ENCODE measurements around the gene KLK10.
"Not testable (repeated sequence)": the region's sequence is repeated elsewhere in the genome, so short reads cannot be mapped to it uniquely, and the experiment has no call there.

KLK10 gene

GRCh38 chr19:51001515-51001914, 18.0 kb downstream of the KLK10 start, which contains the start of gene KLK8:
KLK8 (minus strand) TSS chr19:51001604; CDS start chr19:51001167, 437 bp downstream.
- Histone ChIP-seq H3K36me3 (ENCODE audit: insufficient read depth, low read length) (no peaks in the 10 kb centered on the region), H3K79me2 (ENCODE audit: control insufficient read depth, insufficient read depth, low read length, unreplicated experiment) (no peaks in the 10 kb centered on the region), H3K27ac (ENCODE audit: low read depth, low read length) (no peak within 1 kb of the TSS), H2AFZ (ENCODE audit: low read length, unreplicated experiment) (no peak within 1 kb of the TSS), H3K4me1 (ENCODE audit: control insufficient read depth, insufficient read depth, low read length, unreplicated experiment) (no peaks in the 10 kb centered on the region), H3K27me3 (ENCODE audit: insufficient read depth, low read length) (peaks cover 29% of the 10 kb centered on the region), H3K4me3 (ENCODE audit: low read depth, low read length) (no peak within 1 kb of the TSS)

- no peak overlapping the region for H2AFZ ChIP-seq (ENCODE audit: low read length, unreplicated experiment)
- no peaks in the 10 kb centered on the region for H3K4me1 ChIP-seq (ENCODE audit: control insufficient read depth, insufficient read depth, low read length, unreplicated experiment)
- no peaks in the 10 kb centered on the region for H3K36me3 ChIP-seq (ENCODE audit: insufficient read depth, low read length)
- H3K4me3 ChIP-seq (ENCODE audit: low read depth, low read length) = no peak overlapping the region
- peaks cover 24% of the 10 kb centered on the region for H3K27me3 ChIP-seq (ENCODE audit: insufficient read depth, low read length)
- H3K79me2 ChIP-seq (ENCODE audit: control insufficient read depth, insufficient read depth, low read length, unreplicated experiment) = no peaks in the 10 kb centered on the region
- H3K27ac ChIP-seq (ENCODE audit: low read depth, low read length) = no peak overlapping the region
Measured at GRCh38 chr19:51000981-51001380, 18.5 kb downstream of the KLK10 start.

- Histone ChIP-seq H3K4me1 (ENCODE audit: control insufficient read depth, insufficient read depth, low read length, unreplicated experiment) (no peaks in the 10 kb centered on the region), H3K4me3 (ENCODE audit: low read depth, low read length) (no peak overlapping the region), H2AFZ (ENCODE audit: low read length, unreplicated experiment) (no peak overlapping the region), H3K27me3 (ENCODE audit: insufficient read depth, low read length) (peaks cover 23% of the 10 kb centered on the region), H3K79me2 (ENCODE audit: control insufficient read depth, insufficient read depth, low read length, unreplicated experiment) (no peaks in the 10 kb centered on the region), H3K27ac (ENCODE audit: low read depth, low read length) (no peak overlapping the region), H3K36me3 (ENCODE audit: insufficient read depth, low read length) (no peaks in the 10 kb centered on the region)
Measured at GRCh38 chr19:51000426-51000825, 19.1 kb downstream of the KLK10 start.

- H3K36me3 ChIP-seq (ENCODE audit: insufficient read depth, low read length) = no peaks in the 10 kb centered on the region
- H3K27me3 ChIP-seq (ENCODE audit: insufficient read depth, low read length) = peaks cover 16% of the 10 kb centered on the region
Measured at GRCh38 chr19:50998686-50999085, 20.8 kb downstream of the KLK10 start.

GRCh38 chr19:50998061-50998460, 21.4 kb downstream of the KLK10 start:
- peaks cover 16% of the 10 kb centered on the region for H3K27me3 ChIP-seq (ENCODE audit: insufficient read depth, low read length)
- H3K27ac ChIP-seq (ENCODE audit: low read depth, low read length) = no peak overlapping the region
- no peak overlapping the region for H2AFZ ChIP-seq (ENCODE audit: low read length, unreplicated experiment)
- no peak overlapping the region for H3K4me3 ChIP-seq (ENCODE audit: low read depth, low read length)
- no peaks in the 10 kb centered on the region for H3K4me1 ChIP-seq (ENCODE audit: control insufficient read depth, insufficient read depth, low read length, unreplicated experiment)
- no peaks in the 10 kb centered on the region for H3K79me2 ChIP-seq (ENCODE audit: control insufficient read depth, insufficient read depth, low read length, unreplicated experiment)
- no peaks in the 10 kb centered on the region for H3K36me3 ChIP-seq (ENCODE audit: insufficient read depth, low read length)

More at GRCh38 chr19:50998686-50999085, 20.8 kb downstream of the KLK10 start:
- Histone ChIP-seq H3K79me2 (ENCODE audit: control insufficient read depth, insufficient read depth, low read length, unreplicated experiment) (no peaks in the 10 kb centered on the region), H3K4me1 (ENCODE audit: control insufficient read depth, insufficient read depth, low read length, unreplicated experiment) (no peaks in the 10 kb centered on the region), H3K27ac (ENCODE audit: low read depth, low read length) (no peak overlapping the region), H3K4me3 (ENCODE audit: low read depth, low read length) (no peak overlapping the region), H2AFZ (ENCODE audit: low read length, unreplicated experiment) (no peak overlapping the region)

- no peak overlapping the region for H2AFZ ChIP-seq (ENCODE audit: low read length, unreplicated experiment)
- H3K27me3 ChIP-seq (ENCODE audit: insufficient read depth, low read length) = peaks cover 24% of the 10 kb centered on the region
- H3K36me3 ChIP-seq (ENCODE audit: insufficient read depth, low read length) = no peaks in the 10 kb centered on the region
- H3K4me1 ChIP-seq (ENCODE audit: control insufficient read depth, insufficient read depth, low read length, unreplicated experiment) = no peaks in the 10 kb centered on the region
- H3K79me2 ChIP-seq (ENCODE audit: control insufficient read depth, insufficient read depth, low read length, unreplicated experiment) = no peaks in the 10 kb centered on the region
- no peak overlapping the region for H3K4me3 ChIP-seq (ENCODE audit: low read depth, low read length)
- H3K27ac ChIP-seq (ENCODE audit: low read depth, low read length) = no peak overlapping the region
Measured at GRCh38 chr19:50994129-50994528, 25.4 kb downstream of the KLK10 start.

GRCh38 chr19:50992666-50993035, 26.9 kb downstream of the KLK10 start:
- no peak overlapping the region for H3K27ac ChIP-seq (ENCODE audit: low read depth, low read length)
- no peak overlapping the region for H3K4me3 ChIP-seq (ENCODE audit: low read depth, low read length)
- no peaks in the 10 kb centered on the region for H3K4me1 ChIP-seq (ENCODE audit: control insufficient read depth, insufficient read depth, low read length, unreplicated experiment)
- H3K36me3 ChIP-seq (ENCODE audit: insufficient read depth, low read length) = no peaks in the 10 kb centered on the region
- no peak overlapping the region for H2AFZ ChIP-seq (ENCODE audit: low read length, unreplicated experiment)
- peaks cover 25% of the 10 kb centered on the region for H3K27me3 ChIP-seq (ENCODE audit: insufficient read depth, low read length)
- H3K79me2 ChIP-seq (ENCODE audit: control insufficient read depth, insufficient read depth, low read length, unreplicated experiment) = no peaks in the 10 kb centered on the region

- not testable (repeated sequence) for H2AFZ ChIP-seq (ENCODE audit: low read length, unreplicated experiment); H3K4me3 ChIP-seq (ENCODE audit: low read depth, low read length)
Measured at GRCh38 chr19:50984416-50984815, 35.1 kb downstream of the KLK10 start.

GRCh38 chr19:50983625-50984292, 35.8 kb downstream of the KLK10 start, which contains the start of gene KLK7:
KLK7 (minus strand) TSS chr19:50983917; CDS start chr19:50982399, 1,518 bp downstream.
- Histone ChIP-seq H3K4me1 (ENCODE audit: control insufficient read depth, insufficient read depth, low read length, unreplicated experiment) (no peaks in the 10 kb centered on the region), H3K79me2 (ENCODE audit: control insufficient read depth, insufficient read depth, low read length, unreplicated experiment) (no peaks in the 10 kb centered on the region), H3K27me3 (ENCODE audit: insufficient read depth, low read length) (peaks cover 30% of the 10 kb centered on the region), H2AFZ (ENCODE audit: low read length, unreplicated experiment) (no peak within 1 kb of the TSS), H3K36me3 (ENCODE audit: insufficient read depth, low read length) (no peaks in the 10 kb centered on the region), H3K27ac (ENCODE audit: low read depth, low read length) (no peak within 1 kb of the TSS), H3K4me3 (ENCODE audit: low read depth, low read length) (no peak within 1 kb of the TSS)

More at GRCh38 chr19:50984416-50984815, 35.1 kb downstream of the KLK10 start:
- not testable (repeated sequence) for H3K79me2 ChIP-seq (ENCODE audit: control insufficient read depth, insufficient read depth, low read length, unreplicated experiment); H3K4me1 ChIP-seq (ENCODE audit: control insufficient read depth, insufficient read depth, low read length, unreplicated experiment); H3K27ac ChIP-seq (ENCODE audit: low read depth, low read length); H3K36me3 ChIP-seq (ENCODE audit: insufficient read depth, low read length)
- H3K27me3 ChIP-seq (ENCODE audit: insufficient read depth, low read length) = peaks cover 31% of the 10 kb centered on the region

- Histone ChIP-seq H3K4me3 (ENCODE audit: low read depth, low read length) (no peak overlapping the region), H3K27me3 (ENCODE audit: insufficient read depth, low read length) (peaks cover 29% of the 10 kb centered on the region), H3K36me3 (ENCODE audit: insufficient read depth, low read length) (no peaks in the 10 kb centered on the region)
Measured at GRCh38 chr19:50982186-50982585, 37.3 kb downstream of the KLK10 start.

GRCh38 chr19:50981587-50982146, 37.8 kb downstream of the KLK10 start:
- H3K27ac ChIP-seq (ENCODE audit: low read depth, low read length) = no peak overlapping the region
- H3K79me2 ChIP-seq (ENCODE audit: control insufficient read depth, insufficient read depth, low read length, unreplicated experiment) = no peaks in the 10 kb centered on the region
- H3K36me3 ChIP-seq (ENCODE audit: insufficient read depth, low read length) = no peaks in the 10 kb centered on the region
- H3K27me3 ChIP-seq (ENCODE audit: insufficient read depth, low read length) = peaks cover 30% of the 10 kb centered on the region
- H2AFZ ChIP-seq (ENCODE audit: low read length, unreplicated experiment) = no peak overlapping the region
- no peak overlapping the region for H3K4me3 ChIP-seq (ENCODE audit: low read depth, low read length)
- H3K4me1 ChIP-seq (ENCODE audit: control insufficient read depth, insufficient read depth, low read length, unreplicated experiment) = no peaks in the 10 kb centered on the region

More at GRCh38 chr19:50982186-50982585, 37.3 kb downstream of the KLK10 start:
- Histone ChIP-seq H3K27ac (ENCODE audit: low read depth, low read length) (no peak overlapping the region), H3K4me1 (ENCODE audit: control insufficient read depth, insufficient read depth, low read length, unreplicated experiment) (no peaks in the 10 kb centered on the region), H2AFZ (ENCODE audit: low read length, unreplicated experiment) (no peak overlapping the region), H3K79me2 (ENCODE audit: control insufficient read depth, insufficient read depth, low read length, unreplicated experiment) (no peaks in the 10 kb centered on the region)

Measured in ACC112 (cell line).